Mesendoderm (in vitro differentiated cells): ENCODE measurements around the gene EPC1.

Experiments
- DNase-seq: peaks from one replicate; pipeline ENCODE4 v3.0.0; 2013
- H2AK5ac ChIP-seq: 2 replicates; pipeline ENCODE4 v1.6.1; 2013; ENCODE audit warnings: low read length, inconsistent platforms
- H2BK120ac ChIP-seq: 2 replicates; pipeline ENCODE4 v1.6.1; 2013; ENCODE audit warnings: low read depth, mild to moderate bottlenecking, low read length, moderate library complexity, mixed read lengths
- H2BK15ac ChIP-seq: replicated peaks from 2 replicates; pipeline ENCODE4 v1.6.1; 2013; ENCODE audit warnings: low read depth, mild to moderate bottlenecking, moderate library complexity
- H2BK5ac ChIP-seq: 2 replicates; pipeline ENCODE4 v1.6.1; 2013; ENCODE audit warnings: low read length, inconsistent platforms
- H3K18ac ChIP-seq: 2 replicates; pipeline ENCODE4 v1.6.1; 2013; ENCODE audit warnings: mild to moderate bottlenecking, low read length, mixed read lengths
- H3K23ac ChIP-seq: one replicate; pipeline ENCODE4 v1.6.1; 2013; ENCODE audit warnings: low read length
- H3K27ac ChIP-seq: 2 replicates; pipeline ENCODE4 v1.5.1; 2013; ENCODE audit warnings: low read depth, mild to moderate bottlenecking, inconsistent platforms, low read length, moderate library complexity
- H3K27me3 ChIP-seq: 2 replicates; pipeline ENCODE4 v1.6.1; 2013; ENCODE audit warnings: low read length, control low read depth, mild to moderate bottlenecking, inconsistent platforms; ENCODE audit not compliant: insufficient read depth, poor library complexity
- H3K36me3 ChIP-seq: 2 replicates; pipeline ENCODE4 v1.6.1; 2013; ENCODE audit warnings: low read length, inconsistent platforms; ENCODE audit not compliant: control insufficient read depth, insufficient read depth
- H3K4ac ChIP-seq: one replicate; pipeline ENCODE4 v1.6.1; 2013; ENCODE audit warnings: low read depth, mild to moderate bottlenecking, low read length, moderate library complexity
- H3K4me1 ChIP-seq: 2 replicates; pipeline ENCODE4 v1.6.1; 2013; ENCODE audit warnings: low read depth, low read length, inconsistent platforms; ENCODE audit not compliant: control insufficient read depth
- H3K4me2 ChIP-seq: 2 replicates; pipeline ENCODE4 v1.6.1; 2013; ENCODE audit warnings: low read length
- H3K4me3 ChIP-seq: 2 replicates; pipeline ENCODE4 v1.5.1; 2013; ENCODE audit warnings: mild to moderate bottlenecking, low read length
- H3K56ac ChIP-seq: one replicate; pipeline ENCODE4 v1.6.1; 2013; ENCODE audit warnings: low read length
- H3K79me1 ChIP-seq: 2 replicates; pipeline ENCODE4 v1.6.1; 2013; ENCODE audit warnings: low read length, inconsistent platforms
- H3K79me2 ChIP-seq: 2 replicates; pipeline ENCODE4 v1.6.1; 2013; ENCODE audit warnings: mild to moderate bottlenecking, low read length; ENCODE audit not compliant: control insufficient read depth, insufficient read depth
- H3K9ac ChIP-seq: 2 replicates; pipeline ENCODE4 v1.6.1; 2013; ENCODE audit warnings: low read length, inconsistent platforms
- H4K5ac ChIP-seq: one replicate; pipeline ENCODE4 v1.6.1; 2013; ENCODE audit warnings: low read length
- H4K8ac ChIP-seq: one replicate; pipeline ENCODE4 v1.6.1; 2013; ENCODE audit warnings: low read depth, mild to moderate bottlenecking, control low read depth, low read length, moderate library complexity
- WGBS: extraction: QIAGEN DNeasy Blood & Tissue Kit; methylation state at CpG from one replicate; pipeline ENCODE4 v1.1.7; 2013; ENCODE audit warnings: low lambda C conversion rate, missing lambda C conversion rate; ENCODE audit not compliant: insufficient coverage; ENCODE audit errors: extremely low coverage; 5-methylcytosine and 5-hydroxymethylcytosine counted together

The EPC1 gene

DNA sequence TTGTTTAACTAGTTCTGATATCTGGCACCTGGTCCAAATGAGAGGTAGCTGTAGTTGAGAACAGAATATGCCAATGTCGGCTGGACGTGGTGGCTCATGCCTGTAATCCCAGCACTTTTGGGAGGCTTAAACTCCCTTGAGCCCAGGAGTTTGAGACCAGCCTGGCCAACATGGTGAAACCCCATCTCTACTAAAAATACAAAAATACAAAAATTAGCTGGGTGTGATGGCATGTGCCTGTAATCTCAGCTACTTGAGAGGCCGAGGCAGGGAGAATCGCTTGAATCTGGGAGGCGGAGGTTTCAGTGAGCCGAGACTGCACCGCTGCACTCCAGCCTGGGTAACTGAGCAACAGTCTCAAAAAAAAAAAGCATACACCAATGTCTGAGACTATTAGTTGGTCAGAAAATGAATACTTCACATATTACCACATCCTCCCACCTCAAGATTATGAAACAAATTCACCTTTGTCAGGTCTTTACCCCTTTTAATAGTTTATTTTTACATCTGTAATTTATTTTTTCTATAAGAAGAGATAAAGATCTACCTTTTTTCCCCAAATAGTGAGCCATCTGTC, 38.8 kb downstream of the EPC1 start:
- Histone ChIP-seq H3K56ac (no peak overlapping the region), H3K18ac (no peak overlapping the region), H3K4me2 (no peak overlapping the region), H3K79me1 (peaks cover 6% of the 10 kb centered on the region), H3K9ac (no peak overlapping the region), H3K23ac (no peak overlapping the region), H2BK5ac (no peak overlapping the region), H3K4ac (no peak overlapping the region), H3K27me3 (no peaks in the 10 kb centered on the region), H3K79me2 (peaks cover 24% of the 10 kb centered on the region), H4K8ac (no peak overlapping the region), H3K36me3 (no peaks in the 10 kb centered on the region), H3K27ac (no peak overlapping the region), H2AK5ac (no peak overlapping the region), H2BK120ac (no peak overlapping the region), H3K4me3 (no peak overlapping the region), H2BK15ac (no peak overlapping the region), H4K5ac (no peak overlapping the region), H3K4me1 (no peaks in the 10 kb centered on the region)
- no CpG with 5 or more reads among the region's 7 CpGs for WGBS
- no peak for DNase-seq

DNA sequence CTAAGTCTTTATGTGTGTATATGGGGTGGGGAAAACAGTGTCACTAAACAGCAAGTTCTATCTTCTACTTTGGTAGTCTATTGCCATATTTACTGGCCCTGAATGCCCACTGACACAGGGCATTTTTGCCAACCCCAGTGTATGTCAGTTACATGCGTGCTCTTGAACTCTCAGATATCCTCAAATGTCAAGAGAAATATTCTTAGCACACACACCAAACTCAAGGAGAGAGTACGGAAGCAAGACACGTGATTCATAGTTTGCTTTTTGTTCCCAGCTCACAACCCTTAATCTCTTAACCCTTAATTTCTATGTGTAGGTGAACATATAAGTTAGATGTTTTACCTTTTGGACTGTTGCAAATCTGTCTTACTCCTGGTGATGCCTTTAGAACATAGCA, 39.3 kb downstream of the EPC1 start:
- Histone ChIP-seq H4K5ac (no peak overlapping the region), H2BK15ac (no peak overlapping the region), H3K4ac (no peak overlapping the region), H3K4me1 (no peaks in the 10 kb centered on the region), H2AK5ac (no peak overlapping the region), H3K36me3 (no peaks in the 10 kb centered on the region), H2BK120ac (no peak overlapping the region), H3K23ac (no peak overlapping the region), H2BK5ac (no peak overlapping the region), H3K4me3 (no peak overlapping the region), H3K79me1 (peaks cover 6% of the 10 kb centered on the region), H4K8ac (no peak overlapping the region), H3K27me3 (no peaks in the 10 kb centered on the region), H3K18ac (no peak overlapping the region), H3K79me2 (peaks cover 26% of the 10 kb centered on the region), H3K4me2 (no peak overlapping the region), H3K56ac (no peak overlapping the region), H3K27ac (no peak overlapping the region), H3K9ac (no peak overlapping the region)
- DNase-seq, result no peak
- WGBS, result no CpG with 5 or more reads among the region's 3 CpGs

DNA sequence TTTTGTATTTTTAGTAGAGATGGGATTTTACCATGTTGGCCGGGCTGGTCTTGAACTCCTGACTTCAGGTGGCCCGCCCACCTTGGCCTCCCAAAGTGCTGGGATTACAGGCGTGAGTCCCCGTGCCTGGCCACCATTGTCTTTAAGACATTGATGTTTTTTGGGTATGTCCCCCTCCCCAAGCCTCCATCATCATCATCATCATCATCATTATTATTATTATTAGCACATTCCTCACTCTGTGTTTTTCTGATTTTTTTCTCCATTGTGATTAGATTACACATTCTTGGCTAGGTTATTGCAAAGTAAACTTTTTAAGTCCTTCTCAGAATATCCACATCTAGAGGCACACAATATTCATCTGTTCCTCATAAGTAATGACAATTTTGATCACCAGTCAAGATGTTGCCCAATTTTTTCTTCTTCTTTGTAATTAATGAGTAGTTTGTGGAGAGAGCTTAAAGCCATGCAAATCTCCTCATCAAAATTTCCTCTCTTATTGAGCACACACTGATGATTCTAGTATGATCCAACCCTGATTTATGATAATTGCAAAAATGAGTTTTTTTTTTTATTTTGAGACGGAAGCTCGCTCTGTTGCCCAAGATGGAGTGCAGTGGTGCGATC, 47.5 kb downstream of the EPC1 start:
- no CpG with 5 or more reads among the region's 7 CpGs for WGBS
- no peak overlapping the region for H3K56ac ChIP-seq

DNA sequence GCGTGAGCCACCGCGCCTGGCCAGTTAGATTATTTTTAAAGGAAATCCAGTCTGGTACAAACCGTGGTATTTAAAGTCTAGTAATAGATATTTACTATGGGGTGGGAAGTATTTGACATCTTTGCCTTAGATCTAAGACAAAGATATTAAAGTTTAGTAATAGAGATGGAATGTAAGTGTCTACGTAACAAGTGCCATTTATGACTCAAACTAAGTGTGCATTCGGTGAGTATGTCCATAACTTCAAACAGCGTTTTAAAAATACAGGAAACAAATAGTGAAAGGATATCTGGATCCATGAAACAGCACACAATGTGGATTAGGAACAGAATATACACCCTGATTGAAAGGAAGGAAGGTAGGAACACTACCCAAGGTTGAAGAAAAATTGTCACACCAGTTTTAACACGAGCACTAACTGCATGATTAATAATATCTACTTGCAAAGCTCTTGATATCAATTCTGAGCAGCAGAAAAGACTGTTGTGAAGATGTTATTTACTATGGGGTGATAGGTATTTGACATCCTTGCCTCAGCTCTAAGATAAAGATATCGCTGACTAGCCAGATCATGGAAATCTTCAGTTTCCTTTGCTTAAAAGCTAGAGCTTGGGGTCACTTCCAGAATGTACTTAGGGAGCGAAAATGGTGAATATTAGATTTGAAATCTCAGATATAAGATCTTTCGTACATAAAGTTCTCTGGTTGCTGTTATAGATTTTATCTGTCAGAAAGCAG, 48.7 kb downstream of the EPC1 start:
- Histone ChIP-seq H3K27me3 (no peaks in the 10 kb centered on the region), H3K4ac (no peak overlapping the region), H2BK120ac (no peak overlapping the region), H3K4me3 (no peak overlapping the region), H3K4me2 (no peak overlapping the region), H3K27ac (no peak overlapping the region), H3K79me1 (peaks cover 6% of the 10 kb centered on the region), H3K56ac (no peak overlapping the region), H3K18ac (no peak overlapping the region), H3K36me3 (no peaks in the 10 kb centered on the region), H2BK15ac (no peak overlapping the region), H2AK5ac (no peak overlapping the region), H3K9ac (no peak overlapping the region), H4K5ac (no peak overlapping the region), H3K4me1 (no peaks in the 10 kb centered on the region), H3K23ac (no peak overlapping the region), H3K79me2 (peaks cover 13% of the 10 kb centered on the region), H2BK5ac (no peak overlapping the region), H4K8ac (no peak overlapping the region)
- no peak for DNase-seq
- WGBS, result no CpG with 5 or more reads among the region's 11 CpGs

More for the DNA sequence above, 47.5 kb downstream of the EPC1 start:
- Histone ChIP-seq H2BK15ac (no peak overlapping the region), H3K79me1 (peaks cover 8% of the 10 kb centered on the region), H2BK120ac (no peak overlapping the region), H3K27ac (no peak overlapping the region), H2AK5ac (no peak overlapping the region), H3K79me2 (peaks cover 16% of the 10 kb centered on the region), H3K4me2 (no peak overlapping the region), H2BK5ac (no peak overlapping the region), H4K5ac (no peak overlapping the region), H3K4me1 (no peaks in the 10 kb centered on the region), H3K4me3 (no peak overlapping the region), H3K27me3 (no peaks in the 10 kb centered on the region), H3K18ac (no peak overlapping the region), H3K9ac (no peak overlapping the region), H3K4ac (no peak overlapping the region), H3K36me3 (no peaks in the 10 kb centered on the region), H4K8ac (no peak overlapping the region), H3K23ac (no peak overlapping the region)
- DNase-seq, result no peak

DNA sequence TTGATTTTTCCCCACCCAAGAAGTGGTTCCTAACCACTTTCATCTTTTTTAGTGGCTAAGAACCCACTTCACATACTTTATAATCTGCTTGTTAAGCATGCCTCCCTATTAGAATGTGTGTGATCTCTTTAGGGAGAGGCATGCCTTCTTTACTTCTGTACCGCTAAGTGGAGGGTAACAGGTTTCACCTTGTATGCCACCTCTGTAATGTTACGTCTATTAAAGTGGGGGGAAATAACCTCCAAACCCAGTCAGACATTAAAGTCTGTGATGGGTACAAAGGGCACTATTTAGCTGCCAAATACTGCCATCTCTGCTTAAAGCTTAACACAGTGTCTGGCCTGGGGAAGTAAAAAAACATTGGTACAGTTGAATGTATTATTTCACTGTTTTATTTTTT, 51.9 kb downstream of the EPC1 start:
- no peak overlapping the region for H4K8ac ChIP-seq
- WGBS, result no CpG with 5 or more reads among the region's 2 CpGs
- no peak overlapping the region for H3K56ac ChIP-seq
- peaks cover 6% of the 10 kb centered on the region for H3K79me1 ChIP-seq
- no peak overlapping the region for H2AK5ac ChIP-seq
- no peak overlapping the region for H3K9ac ChIP-seq
- no peak overlapping the region for H4K5ac ChIP-seq
- H3K27me3 ChIP-seq, result no peaks in the 10 kb centered on the region
- no peak overlapping the region for H3K4ac ChIP-seq
- H3K36me3 ChIP-seq, result no peaks in the 10 kb centered on the region
- no peak for DNase-seq
- no peaks in the 10 kb centered on the region for H3K4me1 ChIP-seq
- H3K18ac ChIP-seq, result no peak overlapping the region
- peaks cover 11% of the 10 kb centered on the region for H3K79me2 ChIP-seq
- no peak overlapping the region for H2BK15ac ChIP-seq
- H2BK120ac ChIP-seq, result no peak overlapping the region
- H2BK5ac ChIP-seq, result no peak overlapping the region
- H3K4me3 ChIP-seq, result no peak overlapping the region
- no peak overlapping the region for H3K27ac ChIP-seq
- no peak overlapping the region for H3K23ac ChIP-seq
- no peak overlapping the region for H3K4me2 ChIP-seq
